ENCODE measurements around the gene PAEP.

- TF ChIP-seq SIN3A (IDR thresholded peaks at IDR 0.05; ENCODE audit: borderline replicate concordance, insufficient read depth, low read length), result no peak
- no peak for TF ChIP-seq POLR2AphosphoS5 (IDR thresholded peaks at IDR 0.05; ENCODE audit: low read depth, low read length)
- TF ChIP-seq REST (IDR thresholded peaks at IDR 0.05; ENCODE audit: insufficient read depth in 1 of 2, low read depth in 2 of 2, low read length in 2 of 2), result no peak
Observed at GRCh38 chr9:135612437-135612836, 50.9 kb downstream of the PAEP start.
